CD4-positive, alpha-beta T cell treated with Interleukin-10 for 1 hour (primary cell): ENCODE measurements around the gene HSD17B2.

Experiments
- DNase-seq: peaks from one replicate; pipeline ENCODE4 v3.0.0-alpha.2; 2020

The HSD17B2 gene

DNA sequence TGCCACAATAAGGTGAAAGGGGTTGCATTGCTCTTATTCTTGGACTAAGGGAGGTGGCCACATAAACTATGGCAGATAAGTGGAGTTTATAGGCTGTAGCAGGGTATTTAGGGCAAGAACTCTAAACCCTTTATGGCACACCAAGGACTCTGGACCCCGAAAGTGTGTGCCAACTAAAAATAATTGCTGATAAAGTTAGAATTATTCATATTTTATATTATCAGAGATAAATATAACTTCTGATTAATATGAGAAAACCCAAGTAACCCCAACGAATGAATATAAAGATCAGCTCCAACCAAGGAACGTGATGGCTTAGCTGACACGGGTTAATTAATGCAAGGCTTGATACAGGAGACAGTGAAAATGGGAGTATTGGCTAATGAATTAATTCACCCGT lies 15.0 kb upstream of the HSD17B2 start:
- no peak for DNase-seq

DNA sequence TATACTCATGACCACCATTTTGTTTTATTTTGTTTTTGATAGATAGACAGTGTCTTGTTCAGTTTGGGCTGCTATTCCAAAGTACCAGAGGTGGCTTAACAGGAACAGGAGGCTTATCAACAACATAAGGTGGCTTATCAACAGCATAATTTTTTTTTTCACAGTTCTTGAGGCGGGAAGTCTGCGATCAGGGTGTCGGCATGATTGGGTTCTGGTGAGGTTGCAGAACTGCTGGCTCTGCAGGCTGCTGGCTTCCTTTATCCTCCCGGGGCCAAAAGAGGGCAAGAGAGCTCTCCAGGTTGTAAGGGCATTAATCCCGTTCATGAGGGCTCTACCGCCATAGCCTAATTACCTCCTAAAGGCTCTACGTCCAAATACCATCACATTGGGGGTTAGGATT lies 11.8 kb upstream of the HSD17B2 start:
- DNase-seq = no peak

DNA sequence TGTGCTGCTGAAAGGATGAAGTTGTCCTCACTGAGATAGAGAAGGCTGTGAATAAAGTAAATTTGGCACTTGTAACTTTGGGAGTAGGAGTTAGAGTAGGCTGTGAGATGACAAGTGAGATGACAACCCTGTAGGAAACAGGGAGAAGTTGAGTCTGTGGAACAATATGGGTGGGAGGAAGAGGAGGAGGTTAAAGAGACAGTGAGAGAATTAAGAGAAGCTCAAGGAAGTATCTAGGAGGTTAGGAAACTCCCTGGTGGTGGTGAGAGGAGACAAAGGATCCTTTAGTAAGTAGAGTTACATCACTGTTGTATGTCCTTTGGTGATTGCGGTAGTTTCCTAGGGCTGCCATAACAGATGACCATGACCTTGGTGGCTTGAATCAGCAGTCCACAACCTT lies 10.7 kb upstream of the HSD17B2 start:
- no peak for DNase-seq

DNA sequence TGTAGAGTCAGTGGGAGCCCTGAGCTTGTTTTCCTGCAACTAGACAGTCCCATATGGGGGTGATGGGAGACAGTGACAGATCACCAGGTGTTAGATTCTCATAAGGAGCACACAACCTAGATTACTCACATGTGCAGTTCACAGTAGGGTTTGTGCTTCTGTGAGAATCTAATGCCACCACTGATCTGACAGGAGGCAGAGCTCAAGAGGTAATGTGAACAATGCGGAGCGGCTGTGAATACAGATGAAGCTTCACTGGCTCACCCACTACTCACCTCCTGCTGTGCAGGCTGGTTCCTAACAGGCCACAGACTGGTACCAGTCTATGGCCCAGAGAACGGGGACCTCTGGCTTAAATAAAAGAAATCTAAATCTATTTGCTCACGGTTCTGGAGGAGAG lies 10.2 kb upstream of the HSD17B2 start:
- no peak for DNase-seq

DNA sequence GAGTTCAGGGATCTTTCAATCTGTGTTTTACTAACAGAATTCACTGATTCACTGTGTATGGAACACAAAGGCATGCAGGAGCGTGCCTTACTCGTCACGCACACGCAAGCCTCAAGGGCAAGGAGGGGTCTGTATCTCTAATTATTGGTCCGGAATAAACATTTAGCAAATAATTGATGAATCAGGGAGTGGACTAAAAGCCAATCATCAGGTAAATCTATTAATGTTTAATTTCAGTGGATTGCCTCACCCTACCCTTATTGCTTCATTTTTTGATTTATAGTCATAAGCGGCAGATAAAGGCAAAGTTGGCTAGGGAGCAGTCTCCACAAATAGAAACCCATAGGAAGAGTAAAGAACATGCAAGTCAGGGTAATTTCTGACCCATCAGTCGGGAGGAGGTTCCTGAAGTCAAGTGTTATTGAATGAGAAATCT lies 7.4 kb upstream of the HSD17B2 start:
- DNase-seq = no peak

DNA sequence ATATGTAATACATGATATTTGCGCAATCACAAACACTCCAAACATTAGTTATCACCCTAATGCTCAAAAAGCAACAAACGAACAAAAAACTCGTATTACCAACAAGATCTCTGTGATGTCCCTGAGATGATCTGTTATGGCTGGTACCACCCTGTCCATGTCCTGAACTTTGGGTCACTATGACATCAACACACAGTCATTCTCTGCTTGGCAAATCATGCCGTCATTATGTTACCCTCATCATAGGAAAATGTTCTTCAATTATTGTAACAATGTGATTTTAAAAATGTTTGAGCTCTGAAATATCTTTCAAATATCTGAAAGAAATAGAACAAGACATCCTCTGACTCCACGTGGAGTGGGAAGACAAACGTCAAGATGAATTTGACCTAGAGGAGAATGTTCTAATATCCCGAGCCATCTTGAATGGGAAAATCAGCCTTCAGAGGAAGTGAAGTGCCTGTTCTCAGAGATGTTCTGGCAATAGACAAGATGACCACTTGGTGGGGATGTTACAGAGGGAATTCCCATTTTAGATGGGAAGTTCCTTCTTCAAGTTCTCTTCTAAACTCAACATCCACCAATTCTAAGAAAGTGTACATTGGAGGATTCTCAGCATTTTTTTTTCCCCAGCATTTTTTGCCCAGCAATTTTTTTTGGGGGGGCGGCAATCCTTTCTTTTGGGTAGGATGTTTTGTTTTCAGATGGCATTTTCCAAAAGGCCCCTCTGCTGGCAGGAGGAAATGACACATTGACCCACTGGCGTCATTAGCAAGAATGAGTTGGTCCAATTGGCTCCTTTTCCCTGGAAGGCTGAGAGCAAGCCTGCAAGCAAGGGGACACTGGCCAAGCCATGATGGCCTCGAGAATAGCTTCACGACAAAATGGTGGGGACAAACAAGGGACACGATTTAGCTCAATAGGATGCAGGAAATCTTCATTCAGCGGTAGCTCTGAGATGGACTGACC lies 3.7 kb upstream of the HSD17B2 start:
- no peak for DNase-seq

DNA sequence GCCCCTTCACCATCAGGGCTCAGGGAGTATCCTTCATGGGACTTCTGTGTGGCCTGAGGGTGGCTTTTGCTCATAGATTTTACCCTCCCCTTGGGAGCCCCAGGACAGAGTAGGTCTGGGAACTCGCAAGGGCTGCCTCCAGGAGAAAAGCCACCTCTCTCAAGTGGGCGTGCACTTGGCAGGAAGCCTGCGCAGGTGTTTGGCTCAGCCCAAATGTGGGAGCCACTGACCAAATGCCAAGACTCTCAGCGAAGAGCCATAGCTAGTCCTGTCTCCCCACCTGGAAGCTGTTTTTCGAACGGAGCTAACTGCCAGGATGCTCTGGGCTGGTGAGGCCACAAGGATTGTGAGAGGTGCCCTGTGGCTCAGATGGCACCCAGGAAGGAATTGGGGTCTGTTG lies 2.0 kb upstream of the HSD17B2 start:
- DNase-seq = no peak

DNA sequence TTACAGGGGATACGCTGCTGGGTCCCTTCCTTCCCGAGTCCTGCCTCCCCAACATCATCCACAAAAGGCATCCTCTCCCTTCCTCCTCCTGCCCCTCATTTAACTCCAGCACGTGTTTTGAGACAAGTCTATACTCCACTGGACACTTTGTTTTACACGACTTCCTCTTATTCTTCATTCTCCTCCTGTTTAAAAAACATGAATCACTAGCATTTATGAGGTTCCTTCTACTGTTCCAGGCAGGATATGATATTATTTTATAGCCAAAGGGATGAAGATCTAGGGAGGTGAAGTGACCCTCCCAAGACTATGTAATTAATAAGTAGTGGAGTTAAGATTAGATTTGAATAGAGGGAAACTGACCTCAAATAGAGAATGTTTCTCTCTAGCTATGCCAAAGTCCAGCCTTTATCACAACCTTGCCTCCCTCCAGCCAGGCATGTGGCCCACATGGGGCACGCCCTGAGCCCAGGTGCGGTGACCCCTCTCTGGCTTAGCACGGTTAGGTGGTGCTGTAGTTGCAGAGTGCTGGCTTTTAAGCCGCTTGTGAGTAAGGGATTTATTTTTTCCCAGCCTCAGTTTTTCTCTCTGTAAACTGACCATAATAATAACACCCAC lies 1.3 kb upstream of the HSD17B2 start:
- no peak for DNase-seq

DNA sequence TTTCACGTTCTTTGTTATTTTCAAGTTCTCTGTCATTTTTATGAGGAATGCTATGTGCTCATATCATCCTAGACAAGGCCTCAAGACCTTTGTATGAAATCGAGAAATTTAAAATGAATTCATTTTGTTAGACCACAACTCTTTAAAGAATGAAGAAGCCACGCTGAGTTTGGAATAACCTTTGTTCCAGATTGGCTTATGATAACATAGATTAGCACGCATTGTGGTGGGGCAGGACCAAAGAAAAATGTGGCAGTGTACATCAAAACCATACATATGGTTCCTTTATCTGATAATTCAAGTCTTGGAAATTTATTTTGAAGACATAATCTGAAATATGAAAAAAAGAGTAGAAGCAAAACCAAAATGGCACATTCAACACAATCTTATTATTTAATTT lies 2.2 kb downstream of the HSD17B2 start:
- DNase-seq = no peak

DNA sequence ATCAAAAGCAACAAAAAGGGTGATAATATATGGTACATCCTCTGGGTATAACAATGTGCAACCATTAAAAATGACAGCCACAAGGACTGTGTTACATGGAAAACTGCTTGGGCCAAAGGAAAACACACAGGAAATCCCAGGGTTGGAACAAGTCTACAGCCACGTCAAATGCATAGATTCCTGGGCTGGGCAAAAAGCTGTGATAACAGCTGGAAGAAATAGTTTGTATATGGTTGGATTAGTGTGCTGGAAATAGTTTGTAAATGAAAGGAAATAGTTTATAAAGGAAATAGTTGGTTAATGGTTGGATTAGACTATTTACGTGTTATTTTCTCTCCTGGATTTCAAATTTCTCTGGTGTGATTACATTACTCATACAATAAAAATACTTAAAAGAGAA lies 2.6 kb downstream of the HSD17B2 start:
- DNase-seq = no peak

DNA sequence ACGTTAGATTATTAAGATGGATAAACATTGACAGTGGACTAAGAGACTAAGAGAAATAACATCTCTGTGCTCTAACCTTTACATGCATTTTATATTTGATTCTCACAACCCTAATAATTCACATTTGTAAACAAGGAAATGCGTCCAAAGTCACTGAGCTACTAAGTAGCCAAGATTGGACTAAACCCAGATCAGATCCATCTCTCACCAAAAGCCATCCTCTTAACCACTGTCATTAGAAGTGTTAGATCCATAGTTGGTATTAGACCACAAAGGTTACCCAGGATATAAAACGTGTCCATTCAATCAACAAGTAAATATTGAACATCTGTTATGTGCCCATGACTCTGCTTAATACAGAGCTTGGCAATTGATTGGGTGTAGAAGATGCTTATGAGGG lies 5.2 kb downstream of the HSD17B2 start:
- no peak for DNase-seq

DNA sequence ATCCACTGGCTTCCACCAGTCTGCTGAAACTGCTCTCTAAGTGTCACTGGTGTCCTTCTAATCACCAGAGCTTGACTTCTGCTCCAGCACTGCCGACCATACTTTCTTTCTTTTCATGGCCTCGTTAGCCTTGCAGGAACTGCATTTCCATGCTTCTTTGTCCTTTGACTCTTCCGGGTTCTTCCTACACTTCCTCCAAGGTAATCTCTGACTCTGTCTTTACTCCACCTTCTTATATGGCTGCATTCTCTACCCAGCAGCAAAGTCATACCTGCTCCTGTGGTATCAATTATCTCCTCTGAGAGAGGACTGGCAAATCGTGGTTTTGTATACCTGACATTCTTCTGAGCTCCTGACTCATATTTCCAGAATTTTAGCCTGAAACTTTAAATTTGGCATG lies 6.5 kb downstream of the HSD17B2 start:
- DNase-seq = no peak

DNA sequence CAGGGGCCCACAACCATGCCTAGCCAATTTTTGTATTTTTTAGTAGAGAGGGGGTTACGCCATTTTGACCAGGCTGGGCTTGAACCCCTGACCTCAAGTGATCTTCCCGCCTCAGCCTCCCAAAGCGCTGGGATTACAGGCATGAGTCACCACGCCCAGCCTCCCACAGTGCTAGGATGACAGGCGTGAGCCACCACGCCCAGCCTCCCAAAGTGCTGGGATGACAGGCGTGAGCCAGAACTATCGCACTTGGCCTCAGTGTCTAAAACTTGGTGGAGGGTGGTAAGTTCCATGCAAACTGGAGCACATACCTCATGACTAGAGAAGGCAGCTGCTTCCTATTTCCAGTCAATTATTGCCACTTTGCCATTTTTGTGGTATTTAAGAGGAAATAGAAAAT lies 7.1 kb downstream of the HSD17B2 start:
- DNase-seq = no peak

DNA sequence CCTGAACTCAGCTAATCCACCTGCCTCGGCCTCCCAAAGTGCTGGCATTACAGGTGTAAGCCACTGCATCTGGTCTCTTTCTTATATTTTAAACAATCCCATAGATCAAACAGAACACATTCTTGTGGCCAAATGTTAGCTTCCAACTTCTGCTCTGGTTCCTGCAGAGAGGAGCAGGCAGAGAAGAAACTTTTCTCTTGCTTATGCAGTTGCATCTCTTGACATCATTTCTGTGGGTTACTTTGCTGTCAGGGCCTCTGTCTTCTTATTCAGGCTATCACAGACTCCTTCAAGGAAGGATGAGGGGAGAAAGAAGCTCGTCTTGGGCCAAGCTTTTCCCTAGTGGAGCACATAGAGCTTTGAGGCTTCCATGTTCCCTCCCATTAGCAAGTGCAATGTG lies 7.8 kb downstream of the HSD17B2 start:
- no peak for DNase-seq

DNA sequence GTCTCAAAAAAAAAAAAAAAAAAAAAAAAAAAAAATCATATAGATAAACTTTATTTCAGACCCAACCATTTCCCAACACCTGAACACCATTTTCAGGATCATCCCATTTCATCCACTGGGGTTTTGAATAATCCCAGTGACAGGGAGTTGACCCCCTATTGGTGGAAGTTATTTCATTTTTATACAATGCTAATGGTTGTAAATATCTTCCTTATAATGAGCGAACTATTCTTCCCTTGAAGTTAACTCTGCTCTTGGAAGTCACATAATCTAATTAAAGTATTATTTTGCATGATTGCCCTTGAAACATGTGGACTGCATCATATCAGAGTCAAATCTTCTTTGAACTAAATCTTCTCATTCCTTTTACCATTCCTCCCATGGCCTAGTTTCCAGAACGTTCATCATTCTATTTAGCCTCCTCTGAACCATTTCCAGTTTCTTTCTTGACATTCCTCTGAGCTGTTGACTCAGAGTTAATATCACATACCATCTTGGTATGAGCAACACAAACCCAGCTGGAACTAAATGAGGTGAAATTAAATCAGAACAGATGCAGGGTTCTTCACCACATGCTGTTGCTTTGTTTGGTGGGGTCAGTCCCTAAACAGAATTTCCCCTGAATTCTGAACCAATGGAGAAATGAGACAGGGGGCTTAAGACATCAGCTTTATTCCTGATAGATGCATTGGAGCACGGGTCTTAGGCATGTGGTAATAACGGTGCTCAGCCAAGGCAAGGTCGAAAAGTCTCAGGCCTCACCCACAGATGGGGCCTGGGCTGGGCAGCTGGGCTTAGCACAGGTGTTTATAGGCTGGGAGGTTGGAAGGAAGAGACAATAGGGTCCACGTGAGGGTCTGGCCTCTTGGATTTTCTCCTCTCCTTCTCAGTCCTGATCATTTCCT lies 8.9 kb downstream of the HSD17B2 start:
- DNase-seq = no peak

DNA sequence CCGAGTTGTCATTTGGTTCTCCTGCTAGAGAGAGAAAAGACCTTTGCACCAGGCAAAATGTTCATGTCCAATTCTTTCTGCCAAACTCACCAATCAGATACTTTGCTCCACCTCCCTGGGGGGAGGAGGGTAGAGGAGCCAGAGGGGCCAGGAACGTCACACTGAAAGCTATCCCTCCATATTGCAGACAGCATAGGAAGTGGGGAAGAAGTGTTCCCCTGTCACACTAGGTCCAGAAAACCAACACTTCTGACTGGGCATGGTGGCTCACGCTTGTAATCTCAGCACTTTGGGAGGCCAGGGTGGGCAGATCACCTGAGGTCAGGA lies 9.5 kb downstream of the HSD17B2 start:
- no peak for DNase-seq

DNA sequence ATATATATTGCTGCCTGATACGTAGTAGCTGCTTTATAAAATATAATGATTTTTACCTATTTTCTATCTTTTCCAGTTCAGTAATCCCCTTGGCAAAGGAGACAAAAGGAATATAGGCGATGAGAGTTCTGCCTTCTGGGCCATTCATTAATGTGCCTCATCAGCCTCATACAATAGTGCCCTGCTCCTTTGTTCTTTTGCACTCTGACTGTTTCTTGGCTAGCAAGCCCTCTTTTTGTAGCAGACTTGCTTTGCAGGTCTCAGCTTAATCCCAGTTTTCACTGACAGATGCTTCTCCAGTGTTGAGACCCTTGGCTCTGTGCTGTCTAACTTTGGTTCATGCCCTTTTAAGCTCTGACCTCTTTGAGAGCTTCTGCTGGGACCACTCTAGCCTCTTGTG lies 10.4 kb downstream of the HSD17B2 start:
- DNase-seq = no peak

DNA sequence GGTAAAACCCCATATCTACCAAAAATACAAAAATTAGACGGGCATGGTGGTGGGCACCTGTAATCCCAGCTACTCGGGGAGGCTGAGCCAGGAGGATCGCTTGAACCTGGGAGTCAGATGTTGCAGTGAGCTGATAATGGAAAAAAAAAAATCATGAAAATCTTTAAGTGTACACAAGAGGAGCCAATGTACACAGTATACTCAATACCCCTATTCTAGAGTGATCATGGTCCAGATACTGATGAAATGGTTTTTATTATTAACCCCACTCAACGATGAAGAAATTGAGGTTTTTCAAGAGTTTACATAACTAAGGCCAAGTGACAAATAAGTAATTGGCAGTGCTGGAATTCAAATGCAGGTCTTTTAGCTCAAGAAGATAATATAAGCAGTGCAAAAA lies 11.5 kb downstream of the HSD17B2 start:
- DNase-seq = no peak

DNA sequence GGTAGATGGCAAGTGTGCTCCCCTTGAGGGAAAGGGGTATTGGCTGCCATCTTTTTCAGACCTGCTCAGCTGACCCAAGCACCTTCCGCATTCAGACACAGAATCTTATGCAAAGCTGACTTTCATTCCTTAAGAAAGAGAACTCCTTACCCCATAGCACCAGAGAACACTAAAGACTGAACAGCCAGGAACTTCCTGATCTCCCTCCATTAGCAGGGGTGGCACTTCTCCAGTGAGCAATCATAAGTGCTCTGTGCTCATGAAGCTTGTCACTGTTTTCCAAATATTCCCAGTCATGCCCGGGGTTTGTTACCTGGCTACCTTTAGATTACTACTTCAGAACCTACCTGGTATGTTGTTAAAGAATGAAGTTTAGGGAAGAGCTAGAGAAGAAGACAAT lies 11.9 kb downstream of the HSD17B2 start:
- no peak for DNase-seq

DNA sequence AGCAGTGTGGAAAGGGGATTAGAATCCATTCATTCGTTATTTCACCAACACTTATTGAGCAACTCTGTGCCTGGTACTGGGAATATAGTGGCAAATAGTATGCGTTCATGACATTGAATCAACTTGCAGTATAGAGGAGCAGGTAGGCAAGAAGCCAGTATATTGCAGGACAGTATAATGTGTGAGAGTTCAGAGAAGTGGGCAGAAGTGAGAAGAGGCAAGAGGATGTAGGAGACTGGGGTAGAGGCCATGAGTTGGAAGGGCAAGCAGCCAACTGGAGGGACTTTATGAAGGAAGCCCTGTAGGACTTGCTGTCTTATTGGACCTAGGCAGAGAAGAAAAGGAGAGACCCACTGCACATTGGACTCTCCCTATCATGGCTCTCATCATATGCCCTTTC lies 12.3 kb downstream of the HSD17B2 start:
- DNase-seq = no peak

DNA sequence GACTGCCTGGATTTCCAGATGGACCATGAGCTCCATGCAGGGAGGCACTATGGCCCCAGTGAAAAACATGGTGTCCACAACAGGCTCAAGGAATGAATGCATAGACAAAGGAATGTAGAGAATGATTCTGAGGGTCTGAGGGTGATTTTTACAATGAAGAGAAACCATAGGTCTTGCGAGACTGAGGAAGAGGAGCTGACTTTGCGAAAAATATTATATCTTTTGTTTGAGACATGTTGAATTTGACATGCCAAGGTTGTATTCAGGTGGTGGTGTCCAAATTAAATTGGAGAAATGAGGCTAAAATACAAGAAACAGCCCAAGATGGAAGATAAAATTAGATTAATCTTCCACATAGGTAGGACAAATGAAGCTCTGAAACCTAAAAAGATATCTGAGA lies 12.7 kb downstream of the HSD17B2 start:
- DNase-seq = no peak

DNA sequence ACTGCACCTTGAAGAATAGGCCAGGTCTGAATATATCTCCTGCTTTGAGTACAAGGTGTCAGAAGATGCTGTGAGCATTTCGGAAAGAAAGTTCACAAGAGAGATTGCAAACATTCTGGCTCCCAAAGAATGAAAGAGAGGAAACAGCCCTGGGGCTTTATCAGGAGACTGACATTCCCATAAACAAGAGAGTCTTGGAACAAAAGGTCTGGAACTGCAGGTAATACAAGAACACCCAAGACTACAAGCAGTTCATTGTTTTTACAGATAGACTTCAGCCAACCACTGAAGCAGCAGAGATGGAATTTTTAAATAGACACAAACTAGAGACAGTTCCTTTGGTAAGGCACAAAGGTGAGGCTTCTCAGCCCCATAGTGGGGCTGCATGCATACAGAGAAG lies 14.4 kb downstream of the HSD17B2 start:
- DNase-seq = no peak

DNA sequence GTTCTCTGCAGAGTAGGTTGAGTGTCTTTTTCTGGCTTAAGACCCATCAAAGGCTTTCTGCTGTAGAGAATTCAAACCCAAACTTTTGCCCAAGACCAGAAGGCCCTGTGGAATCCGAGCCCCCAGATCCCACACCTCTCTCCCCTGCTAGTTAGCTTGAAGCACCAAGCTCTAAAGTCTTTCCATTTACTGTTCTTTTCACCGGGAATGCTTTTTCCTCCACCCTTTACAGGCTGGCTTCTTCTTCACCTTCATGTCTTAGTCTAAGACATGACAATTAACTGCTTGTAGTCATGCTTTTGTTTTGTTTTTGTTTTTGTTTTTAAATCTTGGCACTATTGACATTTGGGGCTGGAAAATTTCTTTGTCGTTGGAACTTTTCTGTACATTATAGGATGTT lies 15.5 kb downstream of the HSD17B2 start:
- no peak for DNase-seq

DNA sequence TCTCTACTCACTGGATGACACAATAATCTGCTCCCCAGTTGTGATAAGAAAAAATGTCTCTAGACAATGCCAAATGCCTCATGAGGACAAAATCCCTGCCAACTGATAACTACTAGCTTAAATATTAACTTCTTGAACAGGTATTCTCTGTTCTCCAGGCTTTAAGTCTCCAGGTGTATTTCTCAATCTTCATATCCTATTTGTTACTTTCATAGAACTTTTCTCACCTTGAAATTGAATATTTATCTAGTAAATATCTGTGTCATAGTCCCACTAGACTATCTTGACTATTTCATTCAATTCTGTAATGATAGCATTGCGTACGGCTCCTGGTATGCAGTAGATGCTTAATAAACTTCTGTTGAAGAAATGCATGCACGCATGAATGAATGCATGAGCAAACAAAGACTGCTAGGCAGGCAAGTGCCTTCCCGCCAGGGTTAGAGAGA lies 15.9 kb downstream of the HSD17B2 start:
- DNase-seq = no peak
